NT2/D1 (cell line): ENCODE data around the gene NEMP2.

Source experiments
- YY1 ChIP-seq: IDR thresholded peaks from 2 replicates; pipeline ENCODE4 v1.6.1; 2011; ENCODE audit not compliant: insufficient read length, insufficient read depth
- ZNF274 ChIP-seq: IDR thresholded peaks from 2 replicates; pipeline ENCODE4 v1.6.1; 2011; ENCODE audit warnings: mild to moderate bottlenecking, low read depth, low read length

DNA sequence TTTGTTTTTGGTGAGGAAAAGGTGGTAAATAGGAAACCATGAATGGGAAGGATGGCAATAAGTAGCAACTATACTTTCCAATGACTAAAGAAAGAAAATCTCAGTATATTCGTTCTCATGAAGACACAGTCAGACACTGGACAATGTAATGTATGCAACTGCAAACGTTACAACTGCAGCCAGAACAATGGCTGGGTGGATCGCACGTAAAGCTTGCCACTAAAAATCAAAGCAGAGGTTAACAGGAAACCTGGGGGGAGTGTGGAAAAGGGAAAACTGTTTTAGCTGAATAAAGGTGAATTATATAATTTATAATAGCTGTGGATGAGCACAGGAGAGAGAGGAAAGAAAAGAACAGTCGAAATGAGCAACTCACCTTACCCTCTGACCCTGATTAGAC lies 33.3 kb downstream of the NEMP2 start:
- TF ChIP-seq YY1 (no peak), ZNF274 (no peak)
